ENCODE data around the gene CXorf65.

- TF ChIP-seq POLR2AphosphoS5 (IDR thresholded peaks at IDR 0.05; ENCODE audit: insufficient read depth in 1 of 2, low read depth in 1 of 2) (no peak), CTCF (IDR thresholded peaks at IDR 0.05) (no peak)
Observed at GRCh38 chrX:71098951-71099506, 7.5 kb downstream of the CXorf65 start.
